GM12878 (cell line): Measurements from ENCODE around the gene IL26. TPM values are rescaled to one million over a fixed set of nuclear protein-coding genes. Genes with fewer than 3 reads are reported as not detected.

Experiments
- CHD1 ChIP-seq: IDR thresholded peaks from 2 replicates; pipeline ENCODE4 v1.6.1; 2012; ENCODE audit warnings: low read depth, low read length, improper control_type of control experiment
- IKZF1 ChIP-seq: fragments of 450-650 bp; conservative IDR thresholded peaks from 2 replicates; pipeline ENCODE4 v1.6.1; 2017; ENCODE audit warnings: antibody characterized with exemption, mild to moderate bottlenecking
- IRF5 ChIP-seq: fragments of 450-650 bp; IDR thresholded peaks from 2 replicates; pipeline ENCODE4 v1.6.1; 2017; ENCODE audit warnings: borderline replicate concordance
- KLF5 ChIP-seq: fragments of 450-650 bp; IDR thresholded peaks from 2 replicates; pipeline ENCODE4 v1.6.1; 2014; ENCODE audit warnings: mild to moderate bottlenecking; ENCODE audit not compliant: partially characterized antibody
- MEF2B ChIP-seq: fragments of 450-650 bp; IDR thresholded peaks from 2 replicates; pipeline ENCODE4 v1.6.1; 2018; ENCODE audit warnings: mild to moderate bottlenecking, moderate library complexity; ENCODE audit not compliant: partially characterized antibody, poor library complexity, severe bottlenecking
- RBBP5 ChIP-seq: fragments of 200-600 bp; sonication (generic); conservative IDR thresholded peaks from 2 replicates; pipeline ENCODE4 v1.6.1; 2016
- SIX5 ChIP-seq: IDR thresholded peaks from 2 replicates; pipeline ENCODE4 v1.6.1; 2011; ENCODE audit warnings: mild to moderate bottlenecking, low read depth, low read length, moderate library complexity; ENCODE audit not compliant: severe bottlenecking
- SMAD5 ChIP-seq: IDR thresholded peaks from 2 replicates; pipeline ENCODE4 v1.6.1; 2016; ENCODE audit warnings: antibody characterized with exemption, low read depth
- TAF1 ChIP-seq: IDR thresholded peaks from 2 replicates; pipeline ENCODE4 v1.6.1; 2011; ENCODE audit warnings: mild to moderate bottlenecking, low read depth, low read length, borderline replicate concordance
- TCF7 ChIP-seq: IDR thresholded peaks from 2 replicates; pipeline ENCODE4 v1.6.1; 2014; ENCODE audit warnings: antibody characterized with exemption, borderline replicate concordance
- ZBTB11 ChIP-seq: fragments of 450-650 bp; formaldehyde crosslinking; IDR thresholded peaks from 2 replicates; pipeline ENCODE4 v1.5.0; 2022; ENCODE audit warnings: mild to moderate bottlenecking, missing genetic modification characterization
- ZBTB40 ChIP-seq: fragments of 450-650 bp; IDR thresholded peaks from 2 replicates; pipeline ENCODE4 v1.6.1; 2016; ENCODE audit warnings: mild to moderate bottlenecking, moderate library complexity, borderline replicate concordance
- ZNF207 ChIP-seq: fragments of 450-650 bp; IDR thresholded peaks from 2 replicates; pipeline ENCODE4 v1.6.1; 2014; ENCODE audit warnings: antibody characterized with exemption, mild to moderate bottlenecking, borderline replicate concordance
- ZNF217 ChIP-seq: fragments of 450-650 bp; IDR thresholded peaks from 2 replicates; pipeline ENCODE4 v1.6.1; 2017; ENCODE audit warnings: antibody characterized with exemption, mild to moderate bottlenecking
- ZNF622 ChIP-seq: fragments of 450-650 bp; IDR thresholded peaks from 2 replicates; pipeline ENCODE4 v1.6.1; 2017; ENCODE audit warnings: mild to moderate bottlenecking, inconsistent platforms
- polyA plus RNA-seq, 11 experiments: library from polyadenylated mRNA; depleted of rRNA in 4 of 11; unstranded in 6 of 11; stranded (reverse) in 5 of 11; fragments of >200 nt; fragmentation: Nextera tagmentation in 4 of 11; fragmentation: Illumina TruSeq in 1 of 11; extraction: Ambion mirVana in 4 of 11; extraction: Trizol in 1 of 11; gene quantifications; 1 replicate in 1 of 11; 2 replicates in 10 of 11; pipeline versions ENCODE4 v1.2.1 to v1.2.3, GENCODE V29; 2011 to 2016; ENCODE audit warnings: inconsistent platforms in 2 of 11, missing spikeins in 2 of 11, low read depth in 1 of 11
- total RNA-seq, 4 experiments: library from RNA; depleted of rRNA in 3 of 4; stranded (reverse); fragments of >200 nt in 3 of 4; fragmentation: Illumina TruSeq in 1 of 4; extraction: Trizol in 1 of 4; gene quantifications; 2 replicates each; pipeline versions ENCODE4 v1.2.1 to v1.2.3, GENCODE V29; 2013 to 2021

IL26 gene
- total and polyA plus RNA-seq, 10 of the 15 experiments (the other 5 are each of a cell fraction or from before 2014, with no cell fraction given), result not detected

DNA sequence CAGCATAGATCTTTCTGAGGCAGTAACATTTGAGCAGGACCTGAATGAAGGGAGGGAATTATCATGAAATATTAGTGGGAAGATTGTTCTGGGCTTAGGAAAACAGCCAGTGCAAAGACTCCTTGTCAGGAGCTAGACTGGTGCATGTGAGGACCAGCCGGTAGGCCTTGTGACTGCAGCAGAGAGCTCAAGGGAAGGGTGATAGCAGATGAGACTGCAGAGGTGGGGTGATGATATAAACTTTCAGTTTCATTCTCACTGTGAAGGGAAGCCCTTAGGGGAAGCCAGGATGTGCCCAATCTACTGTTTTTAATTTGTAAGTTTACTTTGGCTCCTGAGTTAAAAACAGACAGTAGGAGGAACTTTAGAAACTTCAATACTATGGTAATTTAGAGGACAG is 15.4 kb upstream of the IL26 start (continued):
- TF ChIP-seq ZBTB40 (no peak), KLF5 (no peak), ZNF622 (no peak), RBBP5 (no peak), SIX5 (no peak), ZNF217 (no peak), IKZF1 (peak; percentile 70), ZBTB11 (CRISPR knock-in tag) (no peak), SMAD5 (no peak), MEF2B (no peak), TCF7 (no peak), TAF1 (no peak), IRF5 (no peak), ZNF207 (no peak), CHD1 (no peak)
